Activated T-helper 1 cell treated with Interleukin-2 at 50 U/mL for 16 hours (primary cell): ENCODE measurements around the gene FCGR3B.
"Not testable (repeated sequence)": the region's sequence is repeated elsewhere in the genome, so short reads cannot be mapped to it uniquely, and the experiment has no call there.

Experiments
- DNase-seq: peaks from one replicate; pipeline ENCODE4 v3.0.0-alpha.2; 2020; ENCODE audit warnings: low read depth

FCGR3B gene

GRCh38 chr1:161631076-161631475 lies at the start of gene FCGR3B:
Gene FCGR3B (minus strand): TSS chr1:161631176. CDS start chr1:161631094, 82 bp downstream.
- no peak for DNase-seq

- DNase-seq: no peak
These were observed 47.5 kb upstream of the FCGR3B start for GRCh38 chr1:161678500-161678899.

DNA sequence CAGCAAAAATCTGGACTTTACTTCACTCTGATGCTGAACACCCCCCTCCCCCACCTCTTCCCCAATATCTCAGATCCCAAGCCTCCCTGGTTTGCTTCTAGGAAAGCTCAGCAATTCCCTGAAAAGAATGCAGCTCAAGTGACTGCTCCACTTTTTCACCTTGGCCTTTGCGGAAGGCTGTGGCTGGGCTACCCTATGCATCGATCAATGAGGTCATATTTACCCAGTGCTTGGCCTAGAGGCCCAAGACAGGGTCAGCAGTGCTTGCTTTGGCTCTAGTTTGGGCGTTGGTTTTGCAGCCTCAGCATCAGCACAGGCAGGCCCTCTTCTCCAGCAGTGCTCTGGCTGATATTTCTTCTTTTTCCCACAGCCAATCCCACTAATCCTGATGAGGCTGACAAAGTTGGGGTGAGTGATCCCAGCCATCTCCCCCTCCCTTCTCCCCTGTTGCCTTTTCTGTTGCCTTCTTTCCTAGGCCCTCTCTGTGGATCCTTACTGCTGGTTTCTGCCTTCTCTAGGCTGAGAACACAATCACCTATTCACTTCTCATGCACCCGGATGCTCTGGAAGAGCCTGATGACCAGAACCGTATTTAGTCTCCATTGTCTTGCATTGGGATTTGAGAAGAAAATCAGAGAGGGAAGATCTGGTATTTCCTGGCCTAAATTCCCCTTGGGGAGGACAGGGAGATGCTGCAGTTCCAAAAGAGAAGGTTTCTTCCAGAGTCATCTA lies 46.1 kb upstream of the FCGR3B start:
- no peak for DNase-seq

GRCh38 chr1:161676441-161676840 lies 45.5 kb upstream of the FCGR3B start:
- no peak for DNase-seq

- not testable (repeated sequence) for DNase-seq
These were observed 43.9 kb upstream of the FCGR3B start for GRCh38 chr1:161674908-161675307.

- DNase-seq: not testable (repeated sequence)
These were observed 43.5 kb upstream of the FCGR3B start for GRCh38 chr1:161674447-161674846.

DNA sequence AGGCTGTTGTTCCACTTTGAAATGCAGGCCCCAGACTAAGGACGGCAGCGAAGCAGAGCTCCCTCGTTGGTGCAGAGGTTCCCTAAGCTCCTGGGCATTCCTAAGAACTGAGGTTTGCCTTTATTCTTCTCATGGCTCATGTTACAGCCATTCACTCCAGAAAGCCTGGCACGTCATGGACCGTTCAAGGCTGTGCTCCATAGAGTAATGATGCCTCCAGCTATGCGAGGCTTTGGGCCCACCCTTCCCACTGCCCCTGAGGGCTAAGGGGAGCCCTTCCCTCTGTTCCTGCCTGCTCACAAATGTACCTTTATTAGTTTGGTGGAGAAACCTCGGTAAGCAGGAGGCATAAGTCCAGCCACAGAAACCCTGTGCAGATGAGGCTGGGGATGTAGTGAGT lies 42.5 kb upstream of the FCGR3B start:
- DNase-seq: not testable (repeated sequence)

GRCh38 chr1:161671045-161672020 lies 40.4 kb upstream of the FCGR3B start:
- not testable (repeated sequence) for DNase-seq

- not testable (repeated sequence) for DNase-seq
These were observed 33.7 kb upstream of the FCGR3B start for GRCh38 chr1:161664689-161665088.

- not testable (repeated sequence) for DNase-seq
These were observed 32.6 kb upstream of the FCGR3B start for GRCh38 chr1:161663569-161663968.

DNA sequence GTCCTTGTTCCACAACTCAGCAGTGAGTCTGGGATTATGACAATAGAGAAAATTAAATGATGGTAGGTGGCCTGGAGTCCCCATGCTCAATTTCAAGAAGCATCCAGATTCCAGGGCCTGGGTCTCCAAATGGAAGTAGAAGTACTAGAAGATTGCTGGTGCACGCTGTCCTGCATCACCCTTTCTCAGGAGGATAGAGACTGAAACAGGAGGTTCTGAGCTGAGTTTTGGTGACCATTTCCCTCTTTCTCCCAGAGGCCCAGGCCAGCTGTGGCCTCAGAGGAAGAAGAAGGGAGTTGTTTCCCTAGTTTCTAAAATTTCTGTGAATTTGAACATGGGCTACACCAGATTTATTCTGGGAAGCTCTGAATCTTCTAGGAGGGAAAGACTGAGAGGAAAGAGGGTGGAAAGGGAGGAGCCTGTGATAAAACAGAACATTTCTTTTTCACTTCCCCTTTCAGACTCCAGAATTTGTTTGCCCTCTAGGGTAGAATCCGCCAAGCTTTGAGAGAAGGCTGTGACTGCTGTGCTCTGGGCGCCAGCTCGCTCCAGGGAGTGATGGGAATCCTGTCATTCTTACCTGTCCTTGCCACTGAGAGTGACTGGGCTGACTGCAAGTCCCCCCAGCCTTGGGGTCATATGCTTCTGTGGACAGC lies 31.8 kb upstream of the FCGR3B start, which contains the start of gene FCGR2B:
TSS of gene FCGR2B (plus strand) at position 460 of the 656 bp plus-strand sequence. CDS start at position 559, 99 bp downstream.
- not testable (repeated sequence) for DNase-seq

DNA sequence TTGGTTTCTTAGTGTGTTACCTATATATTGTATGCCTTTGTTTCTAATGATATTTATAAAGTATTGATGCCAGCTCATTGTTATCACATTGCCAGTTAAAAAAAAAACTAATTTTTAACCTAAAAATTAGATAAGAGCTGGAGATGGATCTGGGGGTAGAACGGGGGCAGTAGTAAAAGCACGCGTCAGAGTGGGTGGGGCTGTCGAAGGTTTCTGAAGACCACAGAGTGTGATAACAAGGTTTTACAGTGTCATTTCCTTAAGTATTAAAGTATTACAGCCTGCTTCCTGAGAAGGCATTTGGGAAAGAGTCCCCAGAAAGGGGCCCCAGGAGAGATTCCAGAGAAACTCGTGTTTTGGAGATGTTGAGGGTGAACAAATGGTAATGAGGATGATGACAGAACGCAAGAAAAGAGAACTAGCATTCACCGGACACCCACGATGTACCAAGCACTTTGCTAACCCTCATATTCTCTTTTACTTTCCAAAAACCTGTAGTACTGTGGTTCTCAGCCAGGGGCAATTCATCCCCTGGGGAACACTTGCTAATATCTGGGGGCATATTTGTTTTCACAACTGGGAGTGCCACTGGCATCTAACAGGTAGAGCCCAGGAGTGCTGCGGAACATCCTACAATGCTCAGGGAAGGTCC lies 30.8 kb upstream of the FCGR3B start:
- not testable (repeated sequence) for DNase-seq

DNA sequence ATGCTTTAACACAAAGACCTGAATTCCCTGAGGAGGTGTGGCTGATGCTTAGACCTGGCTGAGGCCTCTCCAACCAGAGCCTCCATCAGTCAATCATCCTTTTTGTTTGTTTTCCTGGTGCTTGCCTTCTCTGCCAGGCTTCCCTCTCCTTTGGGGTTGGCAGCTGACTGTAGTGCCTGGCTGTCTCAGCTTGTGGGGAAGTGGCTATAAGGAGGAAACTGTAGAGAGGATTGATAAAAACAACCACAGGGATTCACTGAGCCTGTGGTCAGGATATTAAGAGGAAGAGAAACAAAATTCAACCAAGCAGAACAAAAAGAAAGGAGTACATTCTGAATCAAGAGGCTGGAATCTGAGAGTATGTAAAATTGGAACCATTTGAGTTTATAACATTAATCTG lies 27.5 kb upstream of the FCGR3B start:
- not testable (repeated sequence) for DNase-seq

- not testable (repeated sequence) for DNase-seq
These were observed 23.0 kb upstream of the FCGR3B start for GRCh38 chr1:161653971-161654370.

DNA sequence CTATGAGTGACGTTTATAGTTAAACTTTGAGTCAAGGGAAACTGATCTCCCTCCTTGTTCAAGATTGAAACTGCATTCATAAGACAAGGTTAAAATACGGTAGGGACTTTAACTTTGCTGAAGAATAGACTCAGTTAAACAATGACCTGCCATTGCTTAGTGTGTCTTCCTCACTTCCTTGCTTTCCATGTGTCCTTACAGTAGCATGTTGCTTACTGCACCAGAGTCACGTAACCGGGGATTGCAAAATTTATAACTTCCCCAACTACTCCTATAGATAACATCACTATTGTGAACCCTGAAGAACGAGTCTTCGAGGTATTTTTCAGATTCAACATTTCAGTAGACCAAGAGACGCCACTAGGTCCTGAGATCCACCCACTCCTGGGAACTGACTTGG lies 22.6 kb upstream of the FCGR3B start:
- DNase-seq: not testable (repeated sequence)

DNA sequence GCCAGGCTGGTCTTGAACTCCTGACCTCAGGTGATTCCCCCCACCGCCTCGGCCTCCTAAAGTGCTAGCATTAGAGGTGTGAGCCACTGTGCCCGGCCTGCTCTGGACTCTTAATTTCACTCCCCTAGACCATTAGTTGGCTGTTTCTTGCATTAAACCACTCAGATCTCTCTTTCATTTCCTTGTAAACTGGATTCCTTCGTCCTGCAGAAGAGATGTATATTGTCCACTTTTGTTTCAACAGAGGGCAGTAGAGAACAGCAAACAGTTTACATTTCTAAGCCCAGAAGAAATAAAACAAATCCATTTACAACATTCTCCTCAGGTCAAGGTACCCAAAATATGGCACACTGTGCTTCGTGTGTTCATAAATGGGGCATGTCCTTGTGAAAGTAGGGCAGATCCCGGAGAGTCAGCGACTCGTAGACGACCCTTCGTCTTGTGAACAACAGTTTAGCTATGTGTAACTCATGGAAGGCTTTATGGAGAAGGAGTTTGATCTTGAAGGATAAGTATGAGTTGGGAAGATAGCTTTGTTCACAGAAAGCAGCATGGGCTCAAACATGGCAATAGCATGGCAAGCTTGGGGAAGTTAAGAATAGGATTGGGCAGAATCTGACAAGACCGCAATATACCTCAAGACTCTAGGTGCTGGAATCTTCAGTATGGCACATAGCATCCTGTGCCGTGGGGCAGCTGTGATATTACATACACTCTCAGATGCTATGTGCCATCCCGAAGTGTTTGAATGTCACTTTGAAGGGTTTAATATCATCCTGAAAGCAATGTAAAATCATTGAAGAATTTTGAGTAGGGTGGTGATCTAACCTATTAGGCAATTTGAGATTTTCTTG lies 16.8 kb upstream of the FCGR3B start:
- not testable (repeated sequence) for DNase-seq

DNA sequence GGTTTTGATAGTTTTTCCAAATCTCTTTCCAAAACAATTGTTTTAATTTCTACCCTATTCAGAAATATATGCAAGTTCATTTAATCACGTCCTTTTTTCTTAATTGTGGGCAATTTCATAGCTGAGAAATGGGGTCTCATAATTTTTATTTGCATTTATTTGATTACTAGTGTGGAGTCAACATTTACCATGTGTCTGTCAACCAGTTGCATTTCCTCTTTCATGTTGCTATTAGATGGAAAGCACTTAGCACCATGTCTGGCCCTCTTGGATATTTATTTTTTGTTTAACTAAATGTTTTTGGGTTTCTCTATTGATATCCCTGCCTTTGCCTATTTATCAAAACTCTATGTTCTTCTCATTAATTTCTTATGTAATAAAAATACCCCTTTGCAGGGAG lies 13.9 kb upstream of the FCGR3B start:
- DNase-seq: not testable (repeated sequence)

DNA sequence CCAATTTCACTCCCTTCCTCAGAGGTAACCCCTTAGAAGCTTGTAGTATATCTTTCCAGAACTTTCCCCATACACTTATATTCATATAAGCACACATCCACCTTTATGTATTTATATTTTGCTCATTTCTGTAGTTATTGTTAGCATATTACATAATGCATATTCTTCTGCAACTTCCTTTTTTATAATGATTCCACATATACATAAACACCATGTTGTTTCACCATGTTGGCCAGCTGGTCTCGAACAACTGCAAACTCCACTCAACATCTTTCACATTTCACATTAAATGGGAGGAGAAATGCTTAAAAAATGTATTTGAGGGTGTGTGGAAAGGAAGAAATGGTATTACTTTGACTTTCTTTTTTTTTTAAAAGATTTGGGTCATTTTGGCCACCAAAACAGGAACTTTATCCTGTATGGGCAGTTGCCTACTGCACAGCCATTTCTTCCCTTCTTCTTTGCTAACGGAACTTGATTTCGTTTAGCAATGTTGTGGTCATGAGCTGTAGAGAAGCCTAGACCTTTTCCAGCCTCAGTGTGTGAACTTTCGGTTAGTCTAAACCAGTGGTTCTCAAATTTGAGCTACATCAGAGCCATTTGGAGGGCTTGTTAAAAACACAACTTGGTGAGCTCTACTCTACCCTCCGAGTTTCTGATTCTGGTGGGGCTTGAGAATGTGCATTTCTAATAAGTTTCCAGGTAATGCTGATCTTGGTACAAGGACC lies 12.7 kb upstream of the FCGR3B start:
- not testable (repeated sequence) for DNase-seq

GRCh38 chr1:161642697-161643096 lies 11.7 kb upstream of the FCGR3B start:
- not testable (repeated sequence) for DNase-seq

DNA sequence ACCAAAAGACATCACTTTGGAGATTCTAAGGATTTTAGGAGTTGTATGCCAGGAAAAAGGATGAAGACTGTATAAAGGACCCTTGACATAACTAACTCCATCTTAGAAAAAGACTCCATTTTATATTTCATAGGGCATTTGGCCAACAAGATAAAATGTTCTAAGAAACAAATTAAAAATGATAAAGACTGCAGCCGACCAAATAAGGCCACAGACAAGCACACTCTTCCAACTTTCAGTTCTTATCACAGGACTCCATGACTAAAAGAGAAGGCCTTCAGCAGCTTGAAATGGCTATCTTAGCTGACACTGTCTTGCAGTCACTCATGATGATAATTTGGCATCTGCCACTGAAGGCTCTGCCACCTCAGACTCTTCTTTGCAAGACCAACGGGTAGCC lies 8.2 kb upstream of the FCGR3B start:
- not testable (repeated sequence) for DNase-seq
